Right atrium auricular region (tissue), 2 donors: Measurements from ENCODE around the gene RPS6KL1. TPM values are rescaled to one million over a fixed set of nuclear protein-coding genes. Genes with fewer than 3 reads are reported as not detected.
A peak's percentile ranks its signal among the peaks of the same experiment; 100 is the strongest.

Source experiments
- DNase-seq: peaks from one replicate; pipeline ENCODE4 v3.0.0-alpha.2; 2019; ENCODE audit warnings: low spot score
- H3K27ac ChIP-seq, 2 donors: fragments of 200-600 bp; sonication (generic); 1 replicate in 1 of 2; 2 replicates in 1 of 2; pipeline ENCODE4 v1.5.1; 2016 to 2019
- H3K27me3 ChIP-seq, 2 donors: fragments of 200-600 bp; sonication (generic); one replicate each; pipeline versions ENCODE4 v1.5.1 to v1.6.0; 2017 to 2019
- H3K36me3 ChIP-seq: fragments of 200-600 bp; sonication (generic); one replicate; pipeline ENCODE4 v1.5.1; 2016
- H3K4me1 ChIP-seq, 2 donors: fragments of 200-600 bp; sonication (generic); one replicate each; pipeline versions ENCODE4 v1.5.1 to v1.6.0; 2017 to 2019
- H3K4me3 ChIP-seq, 2 donors: fragments of 200-600 bp; sonication (generic); 1 replicate in 1 of 2; 2 replicates in 1 of 2; pipeline ENCODE4 v1.5.1; 2017 to 2019; ENCODE audit warnings: mild to moderate bottlenecking in 1 of 2, moderate library complexity in 1 of 2
- H3K9me3 ChIP-seq, 2 donors: fragments of 200-600 bp; sonication (generic); one replicate each; pipeline ENCODE4 v1.5.1; 2019
- total RNA-seq, 2 donors: library from RNA; depleted of rRNA; stranded (reverse); fragments of >200 nt; gene quantifications; one replicate each; pipeline ENCODE4 v1.1.0, GENCODE V29; 2016
- TF ChIP-seq, protein P1 (sequence below), 2 donors: fragments of 200-600 bp; sonication (generic); IDR thresholded peaks; one replicate each; pipeline ENCODE4 v1.5.1; 2019; ENCODE audit warnings: antibody characterized with exemption in 2 of 2

RPS6KL1 gene
- total RNA-seq, 2 donors from 2014 or later = 7.6 to 10.3 TPM

GRCh38 chr14:74941676-74942097 is 18.6 kb upstream of the RPS6KL1 start:
- H3K36me3 ChIP-seq = no peaks in the 10 kb centered on the region
- H3K4me1 ChIP-seq = peaks cover 0 to 53% of the 10 kb centered on the region in 2 donors
- H3K9me3 ChIP-seq = no peaks in the 10 kb centered on the region
- TF ChIP-seq, protein P1, sequence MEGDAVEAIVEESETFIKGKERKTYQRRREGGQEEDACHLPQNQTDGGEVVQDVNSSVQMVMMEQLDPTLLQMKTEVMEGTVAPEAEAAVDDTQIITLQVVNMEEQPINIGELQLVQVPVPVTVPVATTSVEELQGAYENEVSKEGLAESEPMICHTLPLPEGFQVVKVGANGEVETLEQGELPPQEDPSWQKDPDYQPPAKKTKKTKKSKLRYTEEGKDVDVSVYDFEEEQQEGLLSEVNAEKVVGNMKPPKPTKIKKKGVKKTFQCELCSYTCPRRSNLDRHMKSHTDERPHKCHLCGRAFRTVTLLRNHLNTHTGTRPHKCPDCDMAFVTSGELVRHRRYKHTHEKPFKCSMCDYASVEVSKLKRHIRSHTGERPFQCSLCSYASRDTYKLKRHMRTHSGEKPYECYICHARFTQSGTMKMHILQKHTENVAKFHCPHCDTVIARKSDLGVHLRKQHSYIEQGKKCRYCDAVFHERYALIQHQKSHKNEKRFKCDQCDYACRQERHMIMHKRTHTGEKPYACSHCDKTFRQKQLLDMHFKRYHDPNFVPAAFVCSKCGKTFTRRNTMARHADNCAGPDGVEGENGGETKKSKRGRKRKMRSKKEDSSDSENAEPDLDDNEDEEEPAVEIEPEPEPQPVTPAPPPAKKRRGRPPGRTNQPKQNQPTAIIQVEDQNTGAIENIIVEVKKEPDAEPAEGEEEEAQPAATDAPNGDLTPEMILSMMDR (IDR thresholded peaks at IDR 0.05) = no peak
- H3K27ac ChIP-seq = peak overlapping the region; percentile 78
- H3K4me3 ChIP-seq = no peak overlapping the region
- H3K27me3 ChIP-seq = no peaks in the 10 kb centered on the region
- peak; percentile 75 for DNase-seq

DNA sequence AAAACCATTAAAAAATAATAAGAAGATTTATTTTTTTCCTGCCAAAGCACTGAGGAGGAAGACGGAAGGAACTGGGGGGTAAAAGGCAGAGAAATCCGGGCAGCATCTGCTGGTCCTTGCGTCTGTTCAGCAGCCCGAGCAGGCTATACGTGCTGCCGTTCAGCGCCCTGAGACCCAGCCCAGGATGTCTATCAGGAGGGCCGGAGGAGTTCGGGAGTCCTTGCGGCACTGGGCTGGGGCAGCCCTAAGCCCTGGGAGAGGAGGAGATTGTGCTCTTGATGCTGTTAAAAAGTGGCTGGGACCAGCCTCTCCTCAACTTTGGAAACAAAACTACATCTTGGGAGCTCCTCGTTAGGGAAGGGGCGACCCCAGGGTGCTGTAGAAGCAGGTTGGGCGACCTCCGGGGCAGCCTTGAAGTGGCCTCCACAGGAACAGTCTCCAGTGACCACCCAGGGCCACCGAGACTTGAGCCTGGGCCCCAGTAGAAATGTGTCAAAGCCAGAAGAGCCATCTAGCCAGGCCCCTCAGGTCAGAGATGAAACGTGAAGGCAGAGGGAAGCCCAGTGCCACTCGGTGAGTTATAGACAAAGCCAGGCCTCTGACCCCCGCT is 18.0 kb upstream of the RPS6KL1 start:
- Histone ChIP-seq H3K27ac (peak overlapping the region; percentile 78), H3K4me1 (peaks cover 0 to 46% of the 10 kb centered on the region in 2 donors), H3K4me3 (no peak overlapping the region), H3K27me3 (no peaks in the 10 kb centered on the region), H3K9me3 (no peaks in the 10 kb centered on the region), H3K36me3 (no peaks in the 10 kb centered on the region)
- DNase-seq = no peak
- TF ChIP-seq, protein P1 (IDR thresholded peaks at IDR 0.05) = no peak

GRCh38 chr14:74938531-74939495 is 15.8 kb upstream of the RPS6KL1 start:
- no peaks in the 10 kb centered on the region for H3K9me3 ChIP-seq
- H3K4me1 ChIP-seq = peaks cover 0 to 61% of the 10 kb centered on the region in 2 donors
- DNase-seq = no peak

DNA sequence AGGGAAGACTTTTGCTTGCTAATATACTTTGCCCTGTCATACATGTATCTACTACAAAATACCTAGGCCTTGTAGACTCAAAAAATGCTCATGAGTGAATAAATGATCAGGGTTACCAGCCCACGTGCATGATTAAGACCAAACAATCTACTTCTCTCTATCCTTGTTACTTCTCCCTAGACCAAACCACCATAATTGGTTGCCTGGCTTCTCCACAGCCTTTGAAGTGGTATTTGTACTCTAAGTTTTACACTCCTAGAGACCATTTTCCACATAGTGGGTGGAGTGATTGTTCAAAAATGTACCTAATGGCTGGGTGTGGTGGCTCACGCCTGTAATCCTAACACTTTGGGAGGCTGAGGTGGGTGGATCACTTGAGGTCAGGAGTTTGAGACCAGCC is 14.1 kb upstream of the RPS6KL1 start:
- Histone ChIP-seq H3K36me3 (no peaks in the 10 kb centered on the region), H3K27me3 (no peaks in the 10 kb centered on the region), H3K4me1 (peaks cover 0 to 66% of the 10 kb centered on the region in 2 donors), H3K9me3 (no peaks in the 10 kb centered on the region), H3K27ac (no peak overlapping the region), H3K4me3 (no peak overlapping the region)
- no peak for DNase-seq
- TF ChIP-seq, protein P1 (IDR thresholded peaks at IDR 0.05) = no peak

More at GRCh38 chr14:74938531-74939495, 15.8 kb upstream of the RPS6KL1 start:
- H3K27ac ChIP-seq = peak overlapping the region; percentile 78
- no peak overlapping the region for H3K4me3 ChIP-seq
- H3K27me3 ChIP-seq = no peaks in the 10 kb centered on the region
- TF ChIP-seq, protein P1 (IDR thresholded peaks at IDR 0.05) = no peak
- H3K36me3 ChIP-seq = no peaks in the 10 kb centered on the region

DNA sequence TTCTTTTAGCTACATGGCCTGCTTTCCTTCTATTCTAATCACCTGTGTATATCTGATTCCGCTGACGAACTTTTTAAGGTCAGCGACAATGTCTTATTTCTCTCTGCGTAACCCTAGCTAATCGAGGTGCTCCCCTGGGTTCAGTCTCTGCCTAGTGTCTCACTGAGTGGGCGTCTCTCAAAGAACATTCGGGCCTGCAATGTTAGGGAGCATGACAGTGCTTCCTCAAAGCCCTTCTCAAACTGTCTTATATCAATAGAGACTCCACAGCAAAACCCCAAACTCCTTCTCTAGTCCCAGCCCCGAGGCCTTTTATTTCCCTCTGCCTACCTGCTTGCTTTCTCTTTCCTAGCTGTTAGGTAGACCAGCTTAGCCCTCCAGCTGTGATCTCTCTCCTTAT is 13.7 kb upstream of the RPS6KL1 start:
- Histone ChIP-seq H3K27me3 (no peaks in the 10 kb centered on the region), H3K27ac (no peak overlapping the region), H3K36me3 (no peaks in the 10 kb centered on the region), H3K4me3 (no peak overlapping the region), H3K9me3 (no peaks in the 10 kb centered on the region), H3K4me1 (peaks cover 0 to 64% of the 10 kb centered on the region in 2 donors)
- no peak for DNase-seq
- TF ChIP-seq, protein P1 (IDR thresholded peaks at IDR 0.05) = no peak
